Breast epithelium (tissue), 4 donors: ENCODE data around the gene CLIP1. TPM values are rescaled to one million over a fixed set of nuclear protein-coding genes. Genes with fewer than 3 reads are reported as not detected.
"Not testable (repeated sequence)": the region's sequence is repeated elsewhere in the genome, so short reads cannot be mapped to it uniquely, and the experiment has no call there.

Source experiments
- DNase-seq, 2 donors: peaks; one replicate each; pipeline ENCODE4 v3.0.0-alpha.2; 2019; ENCODE audit warnings: low spot score in 2 of 2
- H3K27ac ChIP-seq, 2 donors: fragments of 200-600 bp; sonication (generic) in 1 of 2; one replicate each; pipeline ENCODE4 v1.5.1; 2016 to 2019; ENCODE audit warnings: mild to moderate bottlenecking in 1 of 2
- H3K27me3 ChIP-seq, 2 donors: fragments of 200-600 bp; sonication (generic) in 1 of 2; one replicate each; pipeline versions ENCODE4 v1.5.1 to v1.6.0; 2017 to 2019; ENCODE audit warnings: control low read depth in 1 of 2, mild to moderate bottlenecking in 1 of 2
- H3K36me3 ChIP-seq: fragments of 200-600 bp; one replicate; pipeline ENCODE4 v1.5.1; 2019
- H3K4me1 ChIP-seq, 2 donors: fragments of 200-600 bp; sonication (generic); one replicate each; pipeline ENCODE4 v1.5.1; 2016 to 2019; ENCODE audit warnings: control low read depth in 1 of 2
- H3K4me3 ChIP-seq, 3 donors: fragments of 200-600 bp; sonication (generic); 1 replicate in 2 of 3; 2 replicates in 1 of 3; pipeline ENCODE4 v1.5.1; 2016 to 2019; ENCODE audit warnings: mild to moderate bottlenecking in 3 of 3, moderate library complexity in 2 of 3
- H3K9me3 ChIP-seq, 2 donors: fragments of 200-600 bp; sonication (generic) in 1 of 2; one replicate each; pipeline ENCODE4 v1.5.1; 2016 to 2019; ENCODE audit warnings: control low read depth in 1 of 2
- CTCF ChIP-seq, 3 donors: fragments of 450-650 bp; IDR thresholded peaks; one replicate each; pipeline ENCODE4 v1.5.1; 2016 to 2017; ENCODE audit warnings: antibody characterized with exemption in 3 of 3, mild to moderate bottlenecking in 3 of 3, moderate library complexity in 3 of 3
- POLR2A ChIP-seq: fragments of 450-650 bp; IDR thresholded peaks from one replicate; pipeline ENCODE4 v1.6.1; 2016; ENCODE audit warnings: antibody characterized with exemption, mild to moderate bottlenecking, moderate library complexity
- POLR2AphosphoS5 ChIP-seq, 3 donors: sonication (generic); formaldehyde crosslinking; IDR thresholded peaks; one replicate each; pipeline ENCODE4 v1.6.1; 2017; ENCODE audit warnings: antibody characterized with exemption in 3 of 3
- intact Hi-C: fragments of 100-400 bp; cut with DNase I; formaldehyde crosslinking; loops from one replicate; pipeline ENCODE4 v1.15.1; 2023; ENCODE audit warnings: low total_unique reads
- total RNA-seq, 3 donors: library from RNA; depleted of rRNA; stranded (reverse); fragments of >200 nt; gene quantifications; one replicate each; pipeline ENCODE4 v1.1.0, GENCODE V29; 2016

Gene CLIP1
- total RNA-seq, 3 donors from 2014 or later, result 86.9 to 126 (median 108) TPM

- H3K4me1 ChIP-seq, result peaks cover 0 to 18% of the 10 kb centered on the region in 2 donors
- no peak overlapping the region for H3K4me3 ChIP-seq
- peak overlapping the region in 1 of 2 donors; percentile 14 for H3K27ac ChIP-seq
- TF ChIP-seq POLR2AphosphoS5 (IDR thresholded peaks at IDR 0.05), result no peak
- no peak for TF ChIP-seq POLR2A
- TF ChIP-seq CTCF (IDR thresholded peaks at IDR 0.05), result no peak
- H3K9me3 ChIP-seq, result no peaks in the 10 kb centered on the region
- H3K27me3 ChIP-seq, result no peaks in the 10 kb centered on the region
- intact Hi-C loops, result no loop called here
- H3K36me3 ChIP-seq, result no peaks in the 10 kb centered on the region
- no peak for DNase-seq
Measured at GRCh38 chr12:122403831-122404230, 18.6 kb downstream of the CLIP1 start.

DNA sequence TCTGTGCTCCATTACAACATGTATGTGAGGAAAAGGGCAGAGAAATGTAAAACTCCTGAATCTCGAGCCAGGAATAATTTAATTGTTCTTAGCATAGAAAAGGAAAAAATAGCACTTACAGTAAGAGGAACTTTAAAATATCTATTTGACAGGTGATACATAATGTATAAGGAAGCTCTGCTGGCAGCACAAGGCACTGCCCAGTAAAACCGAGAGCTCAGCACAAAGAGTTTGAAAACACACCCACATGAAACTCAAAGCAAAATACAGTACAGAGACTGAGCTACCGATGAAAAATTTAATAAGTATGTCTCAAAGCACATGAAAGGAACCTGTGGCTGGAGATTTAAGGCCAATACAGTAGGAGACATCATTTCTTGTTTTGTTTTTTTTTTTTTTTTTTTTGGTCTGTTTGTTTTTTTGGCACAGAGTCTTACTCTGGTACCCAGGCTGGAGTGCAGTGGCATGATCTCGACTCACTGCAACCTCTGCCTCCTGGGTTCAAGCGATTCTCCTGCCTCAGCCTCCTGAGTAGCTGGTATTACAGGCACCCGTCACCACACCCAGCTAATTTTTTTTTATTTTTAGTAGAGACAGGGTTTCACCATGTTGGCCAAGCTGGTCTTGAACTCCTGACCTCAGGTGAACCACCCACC lies 19.2 kb downstream of the CLIP1 start:
- Histone ChIP-seq H3K27me3 (no peaks in the 10 kb centered on the region), H3K9me3 (no peaks in the 10 kb centered on the region), H3K4me1 (peaks cover 0 to 18% of the 10 kb centered on the region in 2 donors), H3K27ac (peak overlapping the region in 1 of 2 donors; percentile 29), H3K36me3 (no peaks in the 10 kb centered on the region), H3K4me3 (no peak overlapping the region)
- no peak for DNase-seq
- TF ChIP-seq CTCF (IDR thresholded peaks at IDR 0.05) (no peak), POLR2A (no peak), POLR2AphosphoS5 (IDR thresholded peaks at IDR 0.05) (no peak)
- intact Hi-C loops, result no loop called here

DNA sequence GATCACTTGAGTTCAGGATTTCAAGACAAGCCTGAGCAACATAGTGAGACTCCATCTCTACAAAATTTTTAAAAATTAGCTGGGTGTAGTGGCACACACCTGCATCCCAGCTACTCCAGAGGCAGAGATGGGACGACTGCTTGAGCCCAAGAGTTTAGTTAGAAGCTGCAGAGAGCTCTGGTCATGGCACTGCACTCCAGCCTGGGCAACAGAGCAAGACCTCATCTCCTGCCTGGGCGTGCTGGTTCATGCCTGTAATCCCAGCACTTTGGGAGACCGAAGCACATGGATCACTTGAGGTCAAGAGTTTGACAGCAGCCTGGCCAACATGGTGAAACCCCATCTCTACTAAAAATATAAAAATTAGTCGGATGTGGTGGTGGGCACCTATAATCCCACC lies 20.2 kb downstream of the CLIP1 start:
- Histone ChIP-seq H3K27ac (no peak overlapping the region), H3K4me1 (peaks cover 0 to 18% of the 10 kb centered on the region in 2 donors)
- intact Hi-C loops, result no loop called here

GRCh38 chr12:122399592-122400373 lies 22.7 kb downstream of the CLIP1 start:
- peak overlapping the region in 2 of 3 donors; percentile 11 to 36 for H3K4me3 ChIP-seq
- peak overlapping the region; percentile 89 to 97 for H3K27ac ChIP-seq
- H3K9me3 ChIP-seq, result no peaks in the 10 kb centered on the region
- H3K27me3 ChIP-seq, result no peaks in the 10 kb centered on the region
- peak; percentile 18 to 53 (median 36) for TF ChIP-seq POLR2AphosphoS5 (IDR thresholded peaks at IDR 0.05)
- no peak for TF ChIP-seq POLR2A
- peak; percentile 40 to 91 (median 78) for TF ChIP-seq CTCF (IDR thresholded peaks at IDR 0.05)
- intact Hi-C loops, result loop anchor here (10.0 kb wide), 1 partner anchor 95 kb away; no protein-coding TSS in a partner anchor
- no peaks in the 10 kb centered on the region for H3K36me3 ChIP-seq
- peaks cover 0 to 18% of the 10 kb centered on the region in 2 donors for H3K4me1 ChIP-seq
- peak; percentile 64 to 91 for DNase-seq

More for the DNA sequence above, 20.2 kb downstream of the CLIP1 start:
- no peaks in the 10 kb centered on the region for H3K36me3 ChIP-seq
- no peak for DNase-seq
- no peaks in the 10 kb centered on the region for H3K27me3 ChIP-seq
- no peak overlapping the region for H3K4me3 ChIP-seq
- H3K9me3 ChIP-seq, result no peaks in the 10 kb centered on the region
- no peak for TF ChIP-seq POLR2AphosphoS5 (IDR thresholded peaks at IDR 0.05)
- no peak for TF ChIP-seq POLR2A

DNA sequence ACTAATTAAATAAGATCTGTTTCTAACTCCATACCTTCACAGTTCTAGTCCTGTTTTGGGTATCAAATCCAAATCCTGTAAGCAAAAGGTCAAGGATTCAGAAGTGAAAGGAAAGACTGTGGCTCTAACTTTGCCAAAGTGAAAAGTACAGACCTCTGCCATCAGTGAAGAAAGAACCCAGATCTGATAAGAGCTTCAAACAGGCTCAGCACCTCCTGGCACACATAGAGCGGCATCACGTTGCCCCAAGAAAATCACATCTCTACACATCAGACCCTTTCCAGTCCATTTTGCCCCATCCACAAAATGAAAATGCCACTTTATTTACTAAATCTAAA lies 23.2 kb downstream of the CLIP1 start:
- no peaks in the 10 kb centered on the region for H3K9me3 ChIP-seq
- TF ChIP-seq CTCF (IDR thresholded peaks at IDR 0.05) (no peak), POLR2AphosphoS5 (IDR thresholded peaks at IDR 0.05) (peak in 1 of 3 donors; percentile 4)
- H3K4me1 ChIP-seq, result peaks cover 0 to 18% of the 10 kb centered on the region in 2 donors
- DNase-seq, result no peak
- peak overlapping the region; percentile 89 to 97 for H3K27ac ChIP-seq
- no peaks in the 10 kb centered on the region for H3K36me3 ChIP-seq
- intact Hi-C loops, result loop anchor here (10.0 kb wide), 1 partner anchor 96 kb away; no protein-coding TSS in a partner anchor
- H3K27me3 ChIP-seq, result no peaks in the 10 kb centered on the region
- H3K4me3 ChIP-seq, result peak overlapping the region in 2 of 3 donors; percentile 11 to 36

DNA sequence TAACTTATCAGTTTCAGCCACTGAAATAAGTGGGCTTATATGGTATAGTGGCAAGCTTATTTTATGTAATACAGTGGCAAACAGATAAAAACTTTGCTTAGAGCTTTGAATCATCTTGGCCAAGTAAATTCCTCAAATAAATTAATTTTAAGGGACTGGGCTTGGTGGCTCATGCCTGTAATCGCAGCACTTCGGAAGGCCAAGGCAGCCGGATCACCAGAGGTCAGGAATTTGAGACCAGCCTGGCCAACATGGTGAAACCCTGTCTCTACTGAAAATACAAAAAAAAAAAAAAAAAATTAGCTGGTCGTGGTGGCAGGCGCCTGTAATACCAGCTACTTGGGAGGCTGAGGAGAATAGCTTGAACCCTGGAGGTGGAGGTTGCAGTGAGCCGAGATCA lies 24.5 kb downstream of the CLIP1 start:
- not testable (repeated sequence) for H3K9me3 ChIP-seq, H3K36me3 ChIP-seq, DNase-seq, H3K4me3 ChIP-seq, H3K27me3 ChIP-seq
- Histone ChIP-seq H3K27ac (peak overlapping the region in 1 of 2 donors; percentile 97), H3K4me1 (peaks cover 0 to 16% of the 10 kb centered on the region in 2 donors)
- intact Hi-C loops, result loop anchor here (10.0 kb wide), 1 partner anchor 97 kb away; no protein-coding TSS in a partner anchor
